Thyroid gland (tissue), 4 donors: Measurements from ENCODE around the gene CDH19. TPM values are rescaled to one million over a fixed set of nuclear protein-coding genes. Genes with fewer than 3 reads are reported as not detected.

Source experiments
- DNase-seq, 2 donors: peaks; one replicate each; pipeline ENCODE4 v3.0.0-alpha.2; 2019
- H3K27ac ChIP-seq, 3 donors: fragments of 200-600 bp; sonication (generic); 1 replicate in 2 of 3; 2 replicates in 1 of 3; pipeline ENCODE4 v1.5.1; 2016 to 2019; ENCODE audit warnings: mild to moderate bottlenecking in 1 of 3, moderate library complexity in 1 of 3
- H3K27me3 ChIP-seq: fragments of 200-600 bp; sonication (generic); one replicate; pipeline ENCODE4 v1.5.1; 2019
- H3K36me3 ChIP-seq, 2 donors: fragments of 200-600 bp; sonication (generic); one replicate each; pipeline ENCODE4 v1.5.1; 2016 to 2019
- H3K4me1 ChIP-seq, 2 donors: fragments of 200-600 bp; sonication (generic); one replicate each; pipeline ENCODE4 v1.5.1; 2017 to 2019
- H3K4me3 ChIP-seq, 3 donors: fragments of 200-600 bp; sonication (generic); replicated peaks in 1 of 3; 1 replicate in 2 of 3; 2 replicates in 1 of 3; pipeline ENCODE4 v1.5.1; 2016; ENCODE audit warnings: mild to moderate bottlenecking in 1 of 3
- H3K9me3 ChIP-seq: fragments of 200-600 bp; sonication (generic); one replicate; pipeline ENCODE4 v1.5.1; 2017
- CTCF ChIP-seq, 6 experiments: fragments of 200-600 bp in 3 of 6; fragments of 450-650 bp in 3 of 6; sonication (generic) in 3 of 6; IDR thresholded peaks; one replicate each; pipeline ENCODE4 v1.5.1; 2016 to 2019; ENCODE audit warnings: antibody characterized with exemption in 6 of 6, mild to moderate bottlenecking in 2 of 6, inconsistent platforms in 1 of 6, moderate library complexity in 1 of 6
- POLR2A ChIP-seq, 2 donors: fragments of 450-650 bp; IDR thresholded peaks; one replicate each; pipeline ENCODE4 v1.6.1; 2017; ENCODE audit warnings: antibody characterized with exemption in 2 of 2, mild to moderate bottlenecking in 2 of 2, moderate library complexity in 1 of 2
- WGBS, 2 donors: methylation state at CpG; one replicate each; pipeline ENCODE4 v1.1.5; 2017; 5-methylcytosine and 5-hydroxymethylcytosine counted together
- intact Hi-C: fragments of 100-400 bp; cut with DNase I; formaldehyde crosslinking; loops from one replicate; pipeline ENCODE4 v1.15.1; 2023
- total RNA-seq, 4 donors: library from RNA; depleted of rRNA; stranded (reverse); fragments of >200 nt; gene quantifications; one replicate each; pipeline ENCODE4 v1.2.3, GENCODE V29; 2016

CDH19 gene
- total RNA-seq, 4 donors from 2014 or later, result 0.78 to 4.7 (median 2.2) TPM

DNA sequence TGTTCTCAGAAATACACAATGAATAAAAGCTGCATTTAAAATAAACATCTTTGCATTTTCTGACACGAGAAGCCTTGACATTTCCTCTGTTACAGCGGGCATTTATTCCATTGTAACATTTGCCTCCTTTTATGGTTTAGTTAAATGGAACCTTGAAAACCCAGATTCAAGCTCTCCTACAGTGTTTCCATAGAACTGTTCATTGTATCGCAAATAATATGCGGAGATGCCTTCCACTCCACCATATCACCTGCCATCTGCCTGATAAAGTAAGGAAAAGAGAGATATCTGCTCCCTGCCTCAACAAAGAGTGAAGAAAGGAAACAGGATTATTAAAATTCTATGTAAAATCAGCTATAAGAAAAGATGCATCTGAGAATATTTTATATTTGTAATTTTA lies 69.8 kb downstream of the CDH19 start:
- H3K27me3 ChIP-seq, result no peaks in the 10 kb centered on the region
- no peak overlapping the region for H3K4me3 ChIP-seq
- H3K27ac ChIP-seq, result no peak overlapping the region
- no peaks in the 10 kb centered on the region for H3K9me3 ChIP-seq
- intact Hi-C loops, result no loop called here
- no peaks in the 10 kb centered on the region for H3K36me3 ChIP-seq
- WGBS, 2 donors, result 74 to 76% methylated on average over 4 of the region's 4 CpGs
- TF ChIP-seq CTCF (IDR thresholded peaks at IDR 0.05), result no peak
- no peak for TF ChIP-seq POLR2A (IDR thresholded peaks at IDR 0.05)
- no peaks in the 10 kb centered on the region for H3K4me1 ChIP-seq
- no peak for DNase-seq

DNA sequence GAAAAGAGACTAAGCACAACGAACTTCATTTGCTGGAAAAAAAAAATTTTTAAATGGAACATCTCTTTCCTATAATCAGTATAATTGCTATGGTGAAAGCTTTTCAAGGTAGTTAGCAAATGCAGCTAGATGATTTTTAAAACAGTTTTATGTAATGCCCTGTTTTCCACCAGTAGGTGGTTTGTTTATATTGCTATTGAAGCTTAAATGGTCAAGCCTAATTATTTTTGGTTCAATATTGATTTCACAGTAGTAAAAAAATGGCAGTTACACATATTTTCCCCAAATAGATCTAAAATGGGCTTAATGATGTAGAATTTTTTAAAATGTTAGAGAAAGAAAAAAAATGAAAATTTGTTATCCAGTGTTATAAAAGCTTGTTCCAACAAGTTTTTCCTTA lies 70.2 kb downstream of the CDH19 start:
- no peaks in the 10 kb centered on the region for H3K36me3 ChIP-seq
- 43 to 48% methylated on average over 1 of the region's 1 CpG for WGBS, 2 donors
- H3K27me3 ChIP-seq, result no peaks in the 10 kb centered on the region
- no peaks in the 10 kb centered on the region for H3K9me3 ChIP-seq
- no peak overlapping the region for H3K27ac ChIP-seq
- H3K4me1 ChIP-seq, result no peaks in the 10 kb centered on the region
- TF ChIP-seq CTCF (IDR thresholded peaks at IDR 0.05), result no peak
- TF ChIP-seq POLR2A (IDR thresholded peaks at IDR 0.05), result no peak
- H3K4me3 ChIP-seq, result no peak overlapping the region
- intact Hi-C loops, result no loop called here
- no peak for DNase-seq

DNA sequence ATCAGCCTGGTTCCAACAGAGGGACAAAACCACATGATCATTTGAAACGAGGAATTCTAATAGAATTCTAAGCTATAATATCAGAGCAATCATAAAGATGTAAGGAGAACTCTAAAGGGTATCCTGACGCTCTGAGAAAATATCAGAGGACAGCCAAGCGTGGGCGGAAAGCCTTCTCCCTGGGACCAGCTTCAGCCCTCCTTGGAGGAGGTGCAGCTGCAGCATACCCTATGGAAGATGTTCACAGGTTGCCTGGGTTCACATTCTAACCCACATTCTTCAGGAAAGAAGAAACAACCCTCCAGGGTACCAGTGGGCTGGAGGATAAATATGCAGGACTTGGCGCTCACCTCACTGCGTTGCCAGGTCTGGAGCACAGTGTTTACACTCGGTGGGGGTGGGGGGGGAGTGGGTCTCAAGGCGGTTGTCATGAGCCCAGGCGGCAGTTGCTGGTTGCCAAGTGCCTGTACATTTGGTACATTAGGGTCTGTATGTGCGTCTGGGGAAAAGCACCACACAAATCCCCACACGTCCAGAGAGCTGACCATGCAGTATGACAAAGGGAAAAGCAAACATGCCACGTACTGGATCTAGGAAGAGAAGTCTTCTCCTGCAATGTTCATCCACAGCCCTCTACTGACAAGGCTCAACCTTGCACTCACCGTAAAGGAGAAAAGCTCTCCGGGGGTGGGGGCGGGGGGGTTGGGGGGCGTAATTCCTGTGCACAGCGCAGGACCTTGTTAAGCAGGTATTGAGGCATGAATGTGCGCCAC lies 80.5 kb downstream of the CDH19 start:
- intact Hi-C loops, result no loop called here
- no peaks in the 10 kb centered on the region for H3K27me3 ChIP-seq
- H3K36me3 ChIP-seq, result no peaks in the 10 kb centered on the region
- H3K4me1 ChIP-seq, result no peaks in the 10 kb centered on the region
- no peaks in the 10 kb centered on the region for H3K9me3 ChIP-seq
- TF ChIP-seq POLR2A (IDR thresholded peaks at IDR 0.05) (no peak), CTCF (IDR thresholded peaks at IDR 0.05) (no peak)
- no peak overlapping the region for H3K4me3 ChIP-seq
- DNase-seq, result no peak
- 61 to 70% methylated on average over 15 to 18 of the region's 18 CpGs for WGBS, 2 donors
- no peak overlapping the region for H3K27ac ChIP-seq

DNA sequence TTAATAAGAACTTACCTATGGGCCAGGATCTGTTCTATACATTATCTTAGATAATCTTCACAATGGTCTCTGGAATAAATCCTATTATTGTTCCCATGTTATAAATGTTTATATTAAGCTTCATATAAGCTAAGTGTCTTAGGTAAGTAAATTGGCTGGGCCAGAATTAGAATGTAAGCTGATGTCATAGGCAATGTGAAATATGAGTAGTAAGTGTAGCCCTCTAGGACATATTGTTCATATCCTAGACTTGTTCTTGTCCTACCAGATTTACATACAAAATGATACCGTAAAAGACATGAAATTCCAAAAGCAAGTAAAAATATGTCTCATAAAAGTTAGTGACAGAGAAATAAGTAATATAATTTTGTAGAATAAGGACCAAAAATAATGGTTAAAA lies 89.9 kb downstream of the CDH19 start:
- Histone ChIP-seq H3K4me3 (no peak overlapping the region), H3K9me3 (no peaks in the 10 kb centered on the region), H3K4me1 (no peaks in the 10 kb centered on the region), H3K36me3 (no peaks in the 10 kb centered on the region), H3K27ac (no peak overlapping the region), H3K27me3 (no peaks in the 10 kb centered on the region)
- intact Hi-C loops, result no loop called here
- 91 to 92% methylated on average over 1 of the region's 1 CpG for WGBS, 2 donors
- TF ChIP-seq CTCF (IDR thresholded peaks at IDR 0.05) (no peak), POLR2A (IDR thresholded peaks at IDR 0.05) (no peak)
- DNase-seq, result no peak

GRCh38 chr18:66511792-66512191 lies 92.1 kb downstream of the CDH19 start:
- Histone ChIP-seq H3K4me1 (no peaks in the 10 kb centered on the region), H3K27ac (no peak overlapping the region), H3K27me3 (no peaks in the 10 kb centered on the region), H3K36me3 (no peaks in the 10 kb centered on the region), H3K9me3 (no peaks in the 10 kb centered on the region), H3K4me3 (no peak overlapping the region)
- intact Hi-C loops, result no loop called here
- no peak for DNase-seq
- TF ChIP-seq CTCF (IDR thresholded peaks at IDR 0.05) (no peak), POLR2A (IDR thresholded peaks at IDR 0.05) (no peak)
